BLaER1 (cell line): Measurements from ENCODE around the gene GOLGA6L1.
"Not testable (repeated sequence)": the region's sequence is repeated elsewhere in the genome, so short reads cannot be mapped to it uniquely, and the experiment has no call there.

Experiments
- H3K27ac ChIP-seq: shearing (Covaris generic); formaldehyde crosslinking; 2 replicates; pipeline ENCODE4 v1.8.1; 2022
- H3K27me3 ChIP-seq: shearing (Covaris generic); formaldehyde crosslinking; 2 replicates; pipeline ENCODE4 v1.8.1; 2022
- H3K36me3 ChIP-seq: shearing (Covaris generic); formaldehyde crosslinking; 2 replicates; pipeline ENCODE4 v1.8.1; 2022
- H3K4me1 ChIP-seq: shearing (Covaris generic); formaldehyde crosslinking; 2 replicates; pipeline ENCODE4 v1.8.1; 2022
- H3K4me2 ChIP-seq: shearing (Covaris generic); formaldehyde crosslinking; 2 replicates; pipeline ENCODE4 v1.8.1; 2022
- H3K4me3 ChIP-seq: shearing (Covaris generic); formaldehyde crosslinking; 2 replicates; pipeline ENCODE4 v1.8.1; 2022
- H3K9ac ChIP-seq: shearing (Covaris generic); formaldehyde crosslinking; 2 replicates; pipeline ENCODE4 v1.8.1; 2022
- H3K9me3 ChIP-seq: shearing (Covaris generic); formaldehyde crosslinking; 2 replicates; pipeline ENCODE4 v1.8.1; 2022
- H4K20me1 ChIP-seq: shearing (Covaris generic); formaldehyde crosslinking; 2 replicates; pipeline ENCODE4 v1.8.1; 2022
- Cebpa-rat ChIP-seq: shearing (Covaris generic); IDR thresholded peaks from 2 replicates; pipeline ENCODE4 v1.8.1; 2022

The GOLGA6L1 gene, protein sequence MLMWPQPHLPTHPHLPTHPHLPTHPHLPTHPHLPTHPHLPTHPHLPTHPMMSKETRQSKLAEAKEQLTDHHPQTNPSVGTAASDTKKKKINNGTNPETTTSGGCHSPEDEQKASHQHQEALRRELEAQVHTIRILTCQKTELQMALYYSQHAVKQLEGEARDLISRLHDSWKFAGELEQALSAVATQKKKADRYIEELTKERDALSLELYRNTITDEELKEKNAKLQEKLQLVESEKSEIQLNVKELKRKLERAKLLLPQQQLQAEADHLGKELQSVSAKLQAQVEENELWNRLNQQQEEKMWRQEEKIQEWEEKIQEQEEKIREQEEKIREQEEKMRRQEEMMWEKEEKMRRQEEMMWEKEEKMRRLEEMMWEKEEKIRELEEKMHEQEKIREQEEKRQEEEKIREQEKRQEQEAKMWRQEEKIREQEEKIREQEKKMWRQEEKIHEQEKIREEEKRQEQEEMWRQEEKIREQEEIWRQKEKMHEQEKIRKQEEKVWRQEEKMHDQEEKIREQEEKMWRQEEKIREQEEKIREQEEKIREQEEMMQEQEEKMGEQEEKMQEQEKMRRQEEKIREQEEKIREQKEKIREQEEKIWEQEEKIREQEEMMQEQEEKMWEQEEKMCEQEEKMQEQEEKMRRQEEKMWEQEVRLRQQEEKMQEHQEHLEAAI

DNA sequence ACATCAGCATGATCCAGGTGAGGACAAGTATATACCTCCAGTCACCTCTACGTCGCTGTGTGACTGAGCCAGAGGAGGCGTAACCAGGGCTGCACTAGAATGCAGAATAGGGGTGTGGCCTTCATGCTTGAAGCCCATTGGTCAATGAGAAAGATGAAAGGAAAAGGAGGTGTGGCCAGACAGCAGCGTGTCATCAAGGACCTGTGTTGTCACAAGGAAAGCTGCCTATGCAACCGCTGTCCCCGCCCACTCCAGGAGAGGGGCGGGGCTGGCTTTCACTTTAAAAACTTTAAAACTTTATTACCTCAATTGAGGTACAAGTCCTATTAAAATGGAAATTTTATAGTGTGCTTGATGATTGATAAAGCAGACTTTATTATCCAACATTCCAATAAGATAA, at the start of gene GOLGA6L1:
TSS of gene GOLGA6L1 (minus strand) at position 101 of the 400 bp plus-strand sequence. CDS start at position 10, 91 bp downstream.
- H3K4me1 ChIP-seq, H3K4me2 ChIP-seq, H3K4me3 ChIP-seq, H3K27me3 ChIP-seq, H3K9me3 ChIP-seq, H3K9ac ChIP-seq, H3K36me3 ChIP-seq, H4K20me1 ChIP-seq, H3K27ac ChIP-seq: not testable (repeated sequence)

DNA sequence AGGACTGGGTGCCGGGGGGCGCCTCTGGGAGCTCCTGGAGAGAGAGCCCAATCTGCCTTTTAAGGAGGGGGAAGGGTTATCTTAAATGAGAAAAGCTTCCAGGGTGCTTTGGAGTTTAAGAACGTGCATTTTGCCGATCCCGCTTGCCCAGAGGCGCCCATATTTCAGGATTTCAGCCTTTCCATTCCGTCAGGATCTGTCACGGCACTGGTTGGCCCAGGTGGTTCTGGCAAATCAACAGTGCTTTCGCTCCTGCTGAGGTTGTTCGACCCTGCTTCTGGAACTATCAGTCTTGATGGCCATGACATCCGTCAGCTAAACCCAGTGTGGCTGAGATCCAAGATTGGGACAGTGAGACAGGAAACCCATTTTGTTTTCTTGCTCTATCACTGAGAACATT, 44.6 kb upstream of the GOLGA6L1 start:
- H3K4me1 ChIP-seq, H3K9me3 ChIP-seq, H3K36me3 ChIP-seq, H4K20me1 ChIP-seq, H3K27ac ChIP-seq, H3K9ac ChIP-seq, H3K27me3 ChIP-seq, H3K4me3 ChIP-seq, H3K4me2 ChIP-seq: not testable (repeated sequence)

DNA sequence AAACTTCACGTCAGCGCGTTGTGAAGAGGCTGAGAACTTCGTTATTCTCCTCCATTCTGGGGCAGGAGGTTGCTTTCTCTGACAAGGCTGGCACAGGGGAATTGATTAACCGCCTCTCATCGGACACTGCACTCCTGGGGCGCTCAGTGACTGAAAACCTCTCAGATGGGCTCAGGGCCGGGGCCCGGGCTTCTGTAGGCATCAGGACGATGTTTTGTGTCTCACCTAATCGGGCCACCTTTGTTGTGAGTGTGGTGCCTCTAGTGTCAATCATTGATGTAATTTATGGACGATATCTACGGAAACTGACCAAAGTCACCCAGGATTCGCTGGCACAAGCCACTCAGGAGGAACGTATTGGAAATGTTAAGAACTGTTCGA, 43.9 kb upstream of the GOLGA6L1 start:
- not testable (repeated sequence) for H3K27ac ChIP-seq, H3K9me3 ChIP-seq, H4K20me1 ChIP-seq, H3K27me3 ChIP-seq, H3K4me1 ChIP-seq, H3K4me3 ChIP-seq, H3K4me2 ChIP-seq, H3K36me3 ChIP-seq, H3K9ac ChIP-seq

DNA sequence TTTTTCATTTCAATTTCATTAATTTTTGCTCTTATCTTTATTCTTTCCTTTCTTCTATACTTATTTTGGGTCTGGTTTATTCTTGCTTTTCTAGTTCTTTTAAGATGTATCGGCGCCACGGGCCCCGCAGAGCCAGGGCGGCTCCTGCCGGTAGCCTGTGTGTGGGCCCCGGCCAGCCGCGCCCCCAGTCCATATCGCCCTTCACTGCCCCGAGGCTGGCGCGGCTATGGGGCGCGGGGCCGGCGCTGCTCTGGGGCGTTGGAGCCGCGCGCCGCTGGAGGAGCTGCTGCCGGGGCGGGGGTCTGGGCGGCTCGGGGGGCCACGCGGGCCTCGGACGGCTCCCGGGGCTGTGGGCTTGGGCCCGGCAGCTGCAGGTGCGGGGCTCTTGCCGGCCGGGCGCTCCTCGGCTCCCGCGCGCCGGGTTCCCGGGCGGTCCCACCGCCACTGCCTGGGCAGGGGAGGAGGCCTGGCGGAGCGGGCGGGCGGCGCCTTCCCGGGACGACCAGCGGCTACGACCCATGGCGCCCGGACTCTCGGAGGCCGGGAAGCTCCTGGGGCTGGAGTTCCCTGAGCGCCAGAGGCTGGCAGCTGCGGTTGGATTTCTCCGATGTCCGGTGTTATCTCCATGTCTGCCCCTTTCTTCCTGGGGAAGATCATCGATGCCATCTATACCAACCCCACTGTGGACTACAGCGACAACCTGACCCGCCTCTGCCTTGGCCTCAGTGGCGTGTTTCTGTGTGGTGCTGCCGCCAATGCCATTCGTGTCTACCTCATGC, 43.3 kb upstream of the GOLGA6L1 start:
- not testable (repeated sequence) for H3K9me3 ChIP-seq, H3K9ac ChIP-seq, H3K4me3 ChIP-seq

DNA sequence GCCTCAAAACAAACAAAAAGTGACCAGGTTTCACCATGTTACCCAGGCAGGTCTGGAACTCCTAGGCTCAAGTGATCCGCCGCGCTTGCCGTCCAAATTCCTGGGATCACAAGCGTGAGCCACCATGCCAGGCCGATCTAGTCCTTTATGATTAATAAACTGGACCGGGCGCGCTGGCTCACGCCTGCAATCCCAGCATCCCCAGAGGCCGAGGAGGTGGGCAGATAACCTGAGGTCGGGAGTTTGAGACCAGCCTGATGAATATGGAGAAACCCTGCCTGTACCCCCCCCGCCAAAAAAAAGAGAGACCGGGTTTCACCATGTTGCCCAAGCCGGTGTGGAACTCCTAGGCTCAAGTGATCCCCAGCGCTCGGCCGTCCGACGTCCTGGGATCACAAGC, 40.1 kb upstream of the GOLGA6L1 start:
- H3K27me3 ChIP-seq, H3K27ac ChIP-seq: not testable (repeated sequence)

More for the DNA sequence above, 43.3 kb upstream of the GOLGA6L1 start:
- not testable (repeated sequence) for H4K20me1 ChIP-seq, H3K36me3 ChIP-seq, H3K27ac ChIP-seq, H3K27me3 ChIP-seq, H3K4me1 ChIP-seq, H3K4me2 ChIP-seq

DNA sequence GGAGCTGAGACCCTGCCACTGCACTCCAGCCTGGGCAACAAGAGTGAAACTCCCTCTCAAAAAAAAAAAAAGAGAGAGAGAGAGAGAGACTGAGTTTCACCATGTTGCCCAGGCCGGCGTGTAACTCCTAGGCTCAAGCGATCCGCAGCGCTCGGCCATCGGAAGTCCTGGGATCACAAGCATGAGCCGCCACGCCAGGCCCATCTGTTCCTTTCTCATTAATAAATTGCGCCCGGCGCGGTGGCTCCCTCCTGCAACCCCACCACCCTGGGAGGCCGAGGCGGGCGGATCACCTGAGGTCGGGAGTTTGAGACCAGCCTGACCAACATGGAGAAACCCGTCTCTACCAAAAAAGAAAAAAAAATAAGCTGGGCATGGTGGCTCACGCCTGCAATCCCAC, 39.0 kb upstream of the GOLGA6L1 start:
- not testable (repeated sequence) for H3K9ac ChIP-seq, H4K20me1 ChIP-seq, H3K9me3 ChIP-seq

More for the DNA sequence above, 40.1 kb upstream of the GOLGA6L1 start:
- H3K4me2 ChIP-seq, H3K9me3 ChIP-seq, H3K36me3 ChIP-seq, H4K20me1 ChIP-seq, H3K4me1 ChIP-seq, H3K4me3 ChIP-seq, H3K9ac ChIP-seq: not testable (repeated sequence)

DNA sequence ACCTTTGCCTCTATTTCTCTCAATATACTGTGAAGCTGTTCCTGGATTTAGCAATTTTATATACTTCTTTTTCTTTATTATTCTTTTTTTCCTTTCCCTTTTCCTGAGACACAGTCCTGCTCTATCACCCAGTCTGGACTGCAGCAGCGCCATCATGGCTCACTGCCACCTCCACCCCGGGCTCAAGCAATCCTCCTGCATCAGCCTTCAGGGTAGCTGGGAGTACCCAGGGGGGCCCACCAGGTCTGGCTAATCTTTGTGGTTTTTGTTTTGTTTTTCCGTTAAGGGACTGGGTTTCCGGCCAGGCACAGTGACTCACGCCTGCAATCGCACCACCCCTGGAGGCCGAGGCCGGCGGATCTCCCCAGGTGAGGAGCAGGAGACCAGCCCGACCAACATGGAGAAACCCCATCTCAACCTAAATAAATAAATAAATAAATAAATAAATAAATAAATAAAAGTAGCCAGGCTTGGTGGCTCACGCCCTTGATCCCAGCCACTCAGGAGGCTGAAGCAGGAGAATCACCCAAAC, 38.1 kb upstream of the GOLGA6L1 start:
- not testable (repeated sequence) for H3K4me2 ChIP-seq, H3K9ac ChIP-seq, H3K27ac ChIP-seq, H3K4me3 ChIP-seq, H3K36me3 ChIP-seq, H3K4me1 ChIP-seq, H3K9me3 ChIP-seq, H4K20me1 ChIP-seq, H3K27me3 ChIP-seq

More for the DNA sequence above, 39.0 kb upstream of the GOLGA6L1 start:
- not testable (repeated sequence) for H3K36me3 ChIP-seq, H3K4me1 ChIP-seq, H3K27me3 ChIP-seq, H3K4me2 ChIP-seq, H3K27ac ChIP-seq, H3K4me3 ChIP-seq

DNA sequence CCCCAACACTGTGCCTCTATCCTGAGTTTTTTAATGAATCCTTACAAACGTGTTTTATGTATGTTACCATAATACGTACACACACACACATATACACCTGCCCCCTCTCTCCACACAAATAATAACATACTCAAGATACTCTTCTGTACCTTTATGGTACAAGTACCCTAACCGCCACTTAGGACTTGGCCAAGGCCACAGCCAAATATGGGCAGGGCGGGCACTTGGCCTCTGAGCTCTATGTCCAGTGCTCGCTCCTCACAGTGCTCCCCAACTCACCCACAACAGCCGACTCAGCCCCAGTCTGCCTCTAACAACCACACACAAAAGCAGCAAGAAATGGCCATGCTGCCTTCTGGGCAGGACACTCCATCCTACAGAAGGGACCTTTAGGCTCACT, 3.8 kb downstream of the GOLGA6L1 start:
- H3K9me3 ChIP-seq, H3K27ac ChIP-seq, H3K4me3 ChIP-seq, H3K4me2 ChIP-seq, H3K36me3 ChIP-seq, H3K4me1 ChIP-seq, H3K9ac ChIP-seq, H4K20me1 ChIP-seq, H3K27me3 ChIP-seq: not testable (repeated sequence)

DNA sequence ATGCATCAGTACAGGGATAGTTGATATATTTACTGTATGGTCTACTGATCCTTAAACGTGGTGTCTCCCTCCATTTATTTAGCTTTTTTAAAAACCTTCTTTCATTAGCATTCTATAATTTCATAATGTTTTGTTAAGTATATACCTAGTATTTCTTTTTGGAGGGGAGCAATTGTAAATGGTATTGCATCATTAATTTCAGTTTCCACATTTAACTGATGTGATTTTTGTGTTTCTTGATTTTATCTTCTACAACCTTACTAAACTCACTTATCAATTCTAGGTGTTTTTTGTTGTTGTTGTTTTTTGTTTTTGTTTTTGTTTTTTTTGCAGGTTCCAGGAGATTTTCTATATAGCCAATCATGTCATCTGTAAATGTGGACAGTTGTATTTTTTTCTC, 18.4 kb downstream of the GOLGA6L1 start:
- H3K36me3 ChIP-seq = no peaks in the 10 kb centered on the region
- no peak overlapping the region for H3K9ac ChIP-seq
- H3K4me1 ChIP-seq = no peaks in the 10 kb centered on the region
- no peak overlapping the region for H3K4me2 ChIP-seq
- H3K27ac ChIP-seq = no peak overlapping the region
- no peaks in the 10 kb centered on the region for H3K9me3 ChIP-seq
- no peak overlapping the region for H3K4me3 ChIP-seq
- H3K27me3 ChIP-seq = no peaks in the 10 kb centered on the region
- no peaks in the 10 kb centered on the region for H4K20me1 ChIP-seq
- no peak for TF ChIP-seq Cebpa-rat

DNA sequence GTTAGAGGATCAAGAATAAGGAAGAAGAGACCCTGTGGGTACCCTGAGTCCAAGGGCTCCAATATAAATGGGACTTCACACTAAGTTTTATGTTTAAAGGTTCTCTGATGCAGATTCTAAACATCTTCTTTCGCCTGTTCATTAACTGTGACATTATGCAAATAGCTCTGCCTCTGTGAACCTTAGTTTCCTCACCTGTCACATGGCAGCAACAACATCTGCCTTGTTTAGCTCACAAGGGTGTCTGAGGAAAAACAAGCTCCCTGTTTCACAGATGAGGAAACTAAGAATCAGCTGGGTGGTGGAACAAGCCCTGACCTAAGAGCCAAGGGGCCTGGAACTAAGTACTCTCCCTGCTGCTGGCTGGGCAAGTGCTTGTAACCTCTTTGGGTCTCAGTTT, 40.8 kb downstream of the GOLGA6L1 start:
- Histone ChIP-seq H3K4me1 (no peaks in the 10 kb centered on the region), H3K9ac (no peak overlapping the region), H3K9me3 (no peaks in the 10 kb centered on the region), H3K4me3 (no peak overlapping the region), H3K36me3 (no peaks in the 10 kb centered on the region), H3K4me2 (no peak overlapping the region), H3K27me3 (no peaks in the 10 kb centered on the region), H3K27ac (no peak overlapping the region), H4K20me1 (no peaks in the 10 kb centered on the region)
- TF ChIP-seq Cebpa-rat = no peak
